ENCODE results near the gene RHEX. TPM values are rescaled to one million over a fixed set of nuclear protein-coding genes. Genes with fewer than 3 reads are reported as not detected.

RHEX gene
- total and polyA plus RNA-seq, 11 donors: 0.16 to 0.60 (median 0.38) TPM; not detected in 5

DNA sequence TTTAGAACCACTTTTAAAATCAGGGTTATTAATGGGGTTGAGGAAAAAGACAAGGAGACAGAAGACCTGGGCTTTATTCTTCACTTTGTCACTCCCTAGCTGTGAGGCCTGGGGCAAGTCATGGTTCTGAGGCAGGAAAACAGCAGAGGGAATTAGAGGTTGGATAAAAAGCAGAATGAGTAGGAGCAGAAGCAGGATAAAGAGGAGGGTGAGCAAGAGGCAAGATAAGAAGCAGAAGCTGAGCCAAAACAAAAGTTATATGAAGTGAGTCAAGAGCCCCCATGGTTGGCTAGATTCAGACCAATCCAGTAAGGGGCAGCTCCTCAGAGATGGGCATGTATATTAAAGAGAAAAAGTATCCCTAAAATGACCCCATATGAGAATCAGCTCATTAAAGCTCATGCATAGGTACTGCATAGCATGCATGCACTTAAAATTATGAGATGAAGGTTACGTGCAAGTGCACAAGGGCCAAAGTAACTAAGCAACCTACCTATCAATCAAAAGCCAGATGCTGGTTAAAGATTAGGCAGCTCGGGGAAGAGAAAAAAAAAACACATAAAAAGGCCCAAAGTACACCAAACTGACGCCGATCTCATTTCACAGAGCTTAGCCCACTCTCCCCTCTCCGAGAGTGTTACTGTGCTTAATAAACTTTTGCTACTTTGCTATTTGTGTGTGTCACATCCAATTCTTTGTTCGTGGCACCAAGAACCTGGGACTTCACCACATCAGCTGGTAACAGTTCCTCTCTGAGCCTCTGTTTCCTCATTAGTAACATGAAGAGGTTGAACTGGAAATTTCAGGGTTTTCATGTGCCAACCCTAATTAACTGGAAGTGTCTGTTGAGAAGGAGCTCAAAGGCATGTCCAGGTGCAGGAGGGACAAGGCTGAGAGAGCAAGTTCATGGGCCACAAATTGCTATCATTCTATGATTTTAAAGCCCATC, 62.0 kb downstream of the RHEX start:
- no peak for ATAC-seq
- Histone ChIP-seq H3K27me3 (peaks cover 0 to 19% (median 0%) of the 10 kb centered on the region in 9 donors), H3K9me3 (no peaks in the 10 kb centered on the region), H3K4me1 (peaks cover 0 to 15% (median 7%) of the 10 kb centered on the region in 12 donors), H3K36me3 (no peaks in the 10 kb centered on the region), H3K4me3 (no peak overlapping the region), H3K27ac (no peak overlapping the region)
- intact Hi-C loops (cut with DNase I): loop anchor here in 1 of 10 donors (5.0 kb wide), 1 partner anchor 123 kb away; no protein-coding TSS in a partner anchor
- 81 to 92% (median 86%) methylated on average over 6 of the region's 6 CpGs for WGBS, 4 donors
- TF ChIP-seq POLR2A (IDR thresholded peaks at IDR 0.05): no peak
- TF ChIP-seq, protein P1, sequence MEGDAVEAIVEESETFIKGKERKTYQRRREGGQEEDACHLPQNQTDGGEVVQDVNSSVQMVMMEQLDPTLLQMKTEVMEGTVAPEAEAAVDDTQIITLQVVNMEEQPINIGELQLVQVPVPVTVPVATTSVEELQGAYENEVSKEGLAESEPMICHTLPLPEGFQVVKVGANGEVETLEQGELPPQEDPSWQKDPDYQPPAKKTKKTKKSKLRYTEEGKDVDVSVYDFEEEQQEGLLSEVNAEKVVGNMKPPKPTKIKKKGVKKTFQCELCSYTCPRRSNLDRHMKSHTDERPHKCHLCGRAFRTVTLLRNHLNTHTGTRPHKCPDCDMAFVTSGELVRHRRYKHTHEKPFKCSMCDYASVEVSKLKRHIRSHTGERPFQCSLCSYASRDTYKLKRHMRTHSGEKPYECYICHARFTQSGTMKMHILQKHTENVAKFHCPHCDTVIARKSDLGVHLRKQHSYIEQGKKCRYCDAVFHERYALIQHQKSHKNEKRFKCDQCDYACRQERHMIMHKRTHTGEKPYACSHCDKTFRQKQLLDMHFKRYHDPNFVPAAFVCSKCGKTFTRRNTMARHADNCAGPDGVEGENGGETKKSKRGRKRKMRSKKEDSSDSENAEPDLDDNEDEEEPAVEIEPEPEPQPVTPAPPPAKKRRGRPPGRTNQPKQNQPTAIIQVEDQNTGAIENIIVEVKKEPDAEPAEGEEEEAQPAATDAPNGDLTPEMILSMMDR (IDR thresholded peaks at IDR 0.05): no peak
- no peak for DNase-seq

DNA sequence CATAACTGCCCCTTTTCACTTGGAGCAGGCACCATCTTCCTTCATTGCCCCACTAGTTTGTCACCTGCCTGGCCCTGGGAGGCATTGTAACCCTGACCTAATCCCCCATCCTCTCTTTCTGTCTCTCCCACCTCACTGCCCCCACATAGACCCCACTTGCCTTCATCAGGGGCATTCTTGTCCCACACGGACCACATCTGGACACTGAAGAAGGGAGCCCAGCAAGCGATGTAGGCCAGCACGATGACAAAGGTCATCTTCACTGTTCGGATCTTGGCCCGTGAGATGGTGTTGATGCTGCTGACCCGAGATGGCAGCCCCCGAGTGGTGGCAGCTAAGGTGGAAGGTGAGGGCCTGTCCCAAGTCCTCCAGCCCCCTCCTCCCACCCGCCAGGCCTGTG, 62.8 kb downstream of the RHEX start:
- H3K36me3 ChIP-seq: no peaks in the 10 kb centered on the region
- DNase-seq (no peak), ATAC-seq (no peak)
- peaks cover 0 to 19% (median 0%) of the 10 kb centered on the region in 9 donors for H3K27me3 ChIP-seq
- H3K27ac ChIP-seq: no peak overlapping the region
- peaks cover 0 to 7% (median 0%) of the 10 kb centered on the region in 12 donors for H3K9me3 ChIP-seq
- peaks cover 0 to 15% (median 7%) of the 10 kb centered on the region in 12 donors for H3K4me1 ChIP-seq
- WGBS, 4 donors: 96 to 98% (median 97%) methylated on average over 8 of the region's 8 CpGs
- no peak overlapping the region for H3K4me3 ChIP-seq
- intact Hi-C loops (cut with DNase I): loop anchor here in 1 of 10 donors (5.0 kb wide), 1 partner anchor 123 kb away; no protein-coding TSS in a partner anchor
- no peak for TF ChIP-seq POLR2A (IDR thresholded peaks at IDR 0.05)
- TF ChIP-seq, protein P1 (IDR thresholded peaks at IDR 0.05): no peak

DNA sequence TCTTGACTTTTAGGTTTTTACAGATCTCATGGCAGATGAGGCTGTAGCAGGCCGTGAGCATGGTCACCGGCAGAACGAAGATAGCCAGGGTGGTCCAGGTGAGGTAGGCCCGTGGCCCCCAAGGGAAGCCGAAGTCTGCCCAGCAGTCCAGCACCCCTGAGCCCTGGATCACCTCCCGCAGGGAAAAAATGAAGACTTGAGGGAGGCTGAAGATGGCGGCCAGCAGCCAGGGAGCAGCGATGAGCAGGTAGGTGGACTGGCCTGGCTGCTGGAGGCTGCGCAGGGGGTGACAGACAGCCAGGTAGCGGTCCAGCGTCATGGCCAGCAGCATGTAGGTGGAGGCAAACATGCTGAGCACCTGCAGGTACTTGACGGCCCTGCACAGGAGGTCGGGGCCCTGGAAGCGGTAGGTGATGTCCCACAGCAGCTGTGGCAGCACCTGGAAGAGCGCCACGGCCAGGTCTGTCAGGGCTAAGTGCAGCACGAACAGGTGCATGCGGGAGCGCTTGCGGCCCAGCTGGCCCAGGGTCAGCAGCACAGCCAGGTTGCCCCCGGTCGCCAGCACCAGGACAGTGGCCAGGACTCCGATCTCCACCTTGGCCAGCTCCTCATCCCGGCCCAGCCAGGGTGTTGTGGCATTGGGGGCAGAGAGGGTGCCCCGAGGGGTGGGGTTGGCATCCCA, 63.4 kb downstream of the RHEX start:
- Histone ChIP-seq H3K4me3 (no peak overlapping the region), H3K4me1 (peaks cover 0 to 15% (median 7%) of the 10 kb centered on the region in 12 donors), H3K9me3 (peaks cover 0 to 12% (median 1%) of the 10 kb centered on the region in 12 donors), H3K27ac (no peak overlapping the region), H3K36me3 (no peaks in the 10 kb centered on the region), H3K27me3 (peaks cover 0 to 19% (median 0%) of the 10 kb centered on the region in 9 donors)
- intact Hi-C loops (cut with DNase I): loop anchor here in 1 of 10 donors (5.0 kb wide), 1 partner anchor 124 kb away; no protein-coding TSS in a partner anchor
- WGBS, 4 donors: 94 to 96% (median 95%) methylated on average over 20 to 25 of the region's 25 CpGs
- ATAC-seq: peak in 2 of 4 donors; percentile 6 to 13
- TF ChIP-seq POLR2A (IDR thresholded peaks at IDR 0.05): no peak
- TF ChIP-seq, protein P1 (IDR thresholded peaks at IDR 0.05): no peak
- DNase-seq: no peak

DNA sequence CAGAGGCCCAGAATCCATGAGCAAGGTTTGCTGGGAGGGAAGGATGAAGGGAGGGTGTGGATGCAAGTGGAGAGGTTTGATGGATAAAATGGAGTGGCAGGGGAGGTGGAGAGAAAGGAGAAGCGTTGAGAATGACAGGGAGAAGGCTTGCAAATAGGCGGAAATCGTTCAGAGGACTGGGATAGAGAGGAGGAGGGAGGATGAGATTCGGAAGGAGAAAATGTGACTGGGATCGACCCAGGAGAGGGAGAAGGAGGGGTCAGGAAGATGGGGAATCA, 63.8 kb downstream of the RHEX start:
- H3K4me3 ChIP-seq: peak overlapping the region in 11 of 12 donors; percentile 35 to 60 (median 51)
- DNase-seq (no peak), ATAC-seq (peak in 1 of 4 donors; percentile 40)
- peak overlapping the region in 2 of 12 donors; percentile 33 to 56 for H3K27ac ChIP-seq
- no peaks in the 10 kb centered on the region for H3K36me3 ChIP-seq
- peaks cover 0 to 15% (median 7%) of the 10 kb centered on the region in 12 donors for H3K4me1 ChIP-seq
- 20 to 27% (median 21%) methylated on average over 5 of the region's 5 CpGs for WGBS, 4 donors
- TF ChIP-seq, protein P1 (IDR thresholded peaks at IDR 0.05): no peak
- no peak for TF ChIP-seq POLR2A (IDR thresholded peaks at IDR 0.05)
- H3K9me3 ChIP-seq: peaks cover 0 to 17% (median 5%) of the 10 kb centered on the region in 12 donors
- H3K27me3 ChIP-seq: peaks cover 0 to 19% (median 0%) of the 10 kb centered on the region in 9 donors
- intact Hi-C loops (cut with DNase I): loop anchor here in 1 of 10 donors (5.0 kb wide), 1 partner anchor 125 kb away; no protein-coding TSS in a partner anchor

All from heart left ventricle (tissue), 16 donors.